HG02840 (cell line): ENCODE results near the gene FANCI.
A peak's percentile ranks its signal among the peaks of the same experiment; 100 is the strongest.

ENCODE experiments used
- ATAC-seq: cut with Tn5 transposase; IDR thresholded peaks from one replicate; pipeline ENCODE4 v1.9.1; 2021; ENCODE audit warnings: mild to moderate bottlenecking, moderate library complexity, moderate number of reproducible peaks; ENCODE audit not compliant: unreplicated experiment, low FRiP score

The FANCI gene

GRCh38 chr15:89243691-89244573 is at the start of gene FANCI:
TSS of gene FANCI (plus strand) at chr15:89243979. CDS start at chr15:89247648, 3,669 bp downstream.
- peak; percentile 86 for ATAC-seq

DNA sequence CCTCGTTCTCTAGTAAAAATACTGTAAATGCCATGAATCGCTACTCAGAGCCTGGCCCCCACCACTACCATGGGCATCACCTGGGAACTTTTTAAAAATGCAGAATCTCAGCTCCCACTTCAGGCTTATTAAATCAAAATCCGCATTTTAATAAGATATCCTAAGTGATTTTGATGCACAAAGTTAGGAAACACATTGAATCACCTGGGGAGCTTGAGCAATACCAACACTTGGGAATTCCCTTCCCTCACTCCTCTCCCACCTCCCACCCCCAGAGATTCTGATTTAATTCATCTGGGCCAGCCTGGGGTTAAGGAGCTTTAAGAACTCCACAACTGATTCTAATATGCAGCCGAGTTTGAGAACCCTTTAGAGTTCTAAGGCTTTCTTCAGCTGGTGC is 49.2 kb upstream of the FANCI start:
- no peak for ATAC-seq

DNA sequence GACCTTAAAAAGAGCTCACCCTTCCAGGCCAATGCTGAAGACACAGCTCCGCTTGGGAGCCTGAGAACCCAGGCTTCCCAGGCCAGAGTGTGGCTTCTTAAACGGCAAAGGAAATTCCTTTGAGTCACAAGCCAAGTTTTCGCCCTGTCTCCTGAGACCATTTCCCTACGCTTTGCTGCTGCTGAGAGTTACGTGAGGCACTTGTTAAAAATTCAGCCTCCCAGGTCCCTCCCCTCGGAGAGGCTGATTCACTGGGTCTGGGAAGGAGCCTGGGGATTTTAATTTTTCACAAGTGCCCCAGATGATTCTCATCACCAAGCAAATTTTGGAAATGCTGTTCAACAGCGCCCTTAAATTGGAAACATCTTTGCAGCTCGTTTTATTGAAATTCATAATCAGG is 47.9 kb upstream of the FANCI start:
- ATAC-seq: no peak

GRCh38 chr15:89196241-89196640 is 47.5 kb upstream of the FANCI start:
- ATAC-seq: no peak

- no peak for ATAC-seq
These were observed 46.8 kb upstream of the FANCI start for GRCh38 chr15:89196994-89197393.

- ATAC-seq: no peak
These were observed 46.2 kb upstream of the FANCI start for GRCh38 chr15:89197503-89197971.

GRCh38 chr15:89198196-89198595 is 45.6 kb upstream of the FANCI start:
- ATAC-seq: no peak

- ATAC-seq: no peak
These were observed 44.8 kb upstream of the FANCI start for GRCh38 chr15:89198934-89199333.

- ATAC-seq: no peak
These were observed 44.0 kb upstream of the FANCI start for GRCh38 chr15:89199746-89200145.

DNA sequence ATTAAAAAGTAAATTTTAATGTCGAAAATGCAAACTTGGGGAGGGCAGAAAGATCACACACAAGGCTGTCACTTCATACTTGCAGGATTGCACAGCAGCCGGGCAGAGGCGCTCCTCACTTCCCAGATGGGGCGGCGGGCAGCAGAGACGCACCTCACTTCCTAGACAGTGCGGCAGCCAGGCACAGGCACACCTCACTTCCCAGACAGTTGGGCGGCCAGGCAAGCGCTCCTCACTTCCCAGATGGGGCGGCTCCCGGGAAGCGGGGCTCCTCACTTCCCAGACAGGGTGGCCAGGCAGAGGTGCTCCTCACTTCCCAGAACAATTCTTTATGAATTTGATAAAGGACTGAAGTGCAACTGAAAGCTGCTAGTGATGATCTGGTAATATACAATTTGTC is 43.6 kb upstream of the FANCI start:
- no peak for ATAC-seq

GRCh38 chr15:89201465-89202005 is 42.2 kb upstream of the FANCI start:
- no peak for ATAC-seq

DNA sequence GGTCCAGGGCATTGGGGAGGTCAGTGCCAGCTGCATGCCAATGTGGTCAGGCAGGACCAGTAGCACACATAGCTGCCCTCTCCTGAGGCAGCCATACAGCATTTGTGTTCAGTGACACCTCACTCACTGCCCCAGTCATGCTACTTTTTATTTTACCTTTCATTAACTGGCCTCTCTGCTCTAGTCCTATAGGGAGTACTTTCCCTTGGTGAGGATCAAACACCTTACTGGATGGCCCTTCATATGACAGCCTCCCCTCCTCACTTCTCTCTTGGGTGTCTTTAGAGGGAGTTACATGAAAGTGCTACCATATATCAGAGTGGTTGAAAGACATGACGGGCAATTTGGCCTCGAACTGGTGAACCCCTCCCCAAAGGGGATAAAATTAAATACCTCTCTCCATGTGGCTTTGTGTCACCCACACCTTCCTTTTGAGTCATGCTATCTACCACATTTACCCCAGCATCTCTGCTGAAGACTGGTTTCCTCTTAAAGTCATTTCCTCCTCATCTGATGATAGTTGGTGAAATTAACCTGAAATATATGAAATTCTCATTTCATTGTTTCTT is 40.0 kb upstream of the FANCI start:
- ATAC-seq: no peak

GRCh38 chr15:89205991-89206585 is 37.7 kb upstream of the FANCI start:
- ATAC-seq: no peak

- ATAC-seq: peak; percentile 65
These were observed 36.9 kb upstream of the FANCI start for GRCh38 chr15:89206908-89207331.

DNA sequence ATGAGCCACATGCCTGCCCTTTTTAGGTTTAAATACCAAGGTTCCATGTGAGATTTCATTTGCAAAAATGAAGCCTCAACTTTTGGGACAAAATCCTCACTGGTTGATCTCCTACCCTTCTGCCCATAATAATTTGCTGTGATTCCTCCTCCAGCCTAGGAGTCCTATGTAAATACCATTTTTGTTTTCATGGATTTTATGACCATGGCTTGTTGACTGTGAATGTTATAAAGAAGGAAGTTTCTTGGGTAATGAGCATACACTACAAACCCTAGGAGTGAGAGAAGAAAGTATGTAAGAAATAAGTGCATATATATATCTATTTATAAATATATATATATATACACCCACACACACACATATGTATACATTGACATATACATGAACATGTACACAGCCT is 35.5 kb upstream of the FANCI start:
- ATAC-seq: no peak

DNA sequence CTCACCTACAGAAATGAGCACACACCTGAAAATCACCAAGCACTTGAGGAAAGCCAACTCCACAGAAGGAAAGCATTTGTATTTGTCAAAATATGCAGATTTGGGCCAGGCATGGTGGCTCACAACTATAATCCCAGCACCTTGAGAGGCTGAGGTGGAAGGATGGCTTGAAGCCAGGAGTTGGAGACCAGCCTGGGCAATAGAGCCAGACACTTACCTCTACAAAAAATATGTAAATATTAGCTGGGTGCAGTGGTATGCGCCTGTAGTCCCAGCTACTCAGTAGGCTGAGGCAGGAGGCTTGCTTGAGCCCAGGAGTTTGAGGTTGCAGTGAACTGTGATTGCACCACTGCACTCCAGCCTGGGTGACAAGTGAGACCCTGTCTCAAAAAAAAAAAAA is 34.7 kb upstream of the FANCI start:
- ATAC-seq: no peak

DNA sequence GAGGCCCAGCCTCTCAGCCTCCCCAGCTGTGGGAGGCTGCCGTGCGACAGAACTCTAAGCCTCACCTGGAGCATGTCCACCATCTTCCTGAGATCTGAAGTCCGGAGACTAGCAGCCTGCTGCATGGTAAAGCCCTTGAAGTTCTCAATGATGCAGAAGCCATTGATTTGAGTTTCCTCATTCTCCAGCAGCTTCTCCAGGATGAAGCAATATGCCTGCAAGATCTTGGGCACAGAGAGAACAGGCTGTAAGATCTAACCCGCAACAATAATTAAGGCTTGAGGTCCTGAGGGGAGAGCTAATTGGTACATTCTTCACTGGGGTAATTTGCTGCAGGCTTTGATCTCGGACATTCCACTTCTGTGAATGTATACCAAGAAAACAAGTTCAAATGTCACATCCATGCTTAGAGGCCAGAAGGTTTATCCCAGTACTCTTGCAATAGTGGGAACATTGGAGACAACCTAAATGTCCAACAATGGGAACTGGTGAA is 32.1 kb upstream of the FANCI start:
- ATAC-seq: no peak

- ATAC-seq: no peak
These were observed 28.2 kb upstream of the FANCI start for GRCh38 chr15:89215627-89216026.

- ATAC-seq: no peak
These were observed 26.7 kb upstream of the FANCI start for GRCh38 chr15:89217031-89217430.

DNA sequence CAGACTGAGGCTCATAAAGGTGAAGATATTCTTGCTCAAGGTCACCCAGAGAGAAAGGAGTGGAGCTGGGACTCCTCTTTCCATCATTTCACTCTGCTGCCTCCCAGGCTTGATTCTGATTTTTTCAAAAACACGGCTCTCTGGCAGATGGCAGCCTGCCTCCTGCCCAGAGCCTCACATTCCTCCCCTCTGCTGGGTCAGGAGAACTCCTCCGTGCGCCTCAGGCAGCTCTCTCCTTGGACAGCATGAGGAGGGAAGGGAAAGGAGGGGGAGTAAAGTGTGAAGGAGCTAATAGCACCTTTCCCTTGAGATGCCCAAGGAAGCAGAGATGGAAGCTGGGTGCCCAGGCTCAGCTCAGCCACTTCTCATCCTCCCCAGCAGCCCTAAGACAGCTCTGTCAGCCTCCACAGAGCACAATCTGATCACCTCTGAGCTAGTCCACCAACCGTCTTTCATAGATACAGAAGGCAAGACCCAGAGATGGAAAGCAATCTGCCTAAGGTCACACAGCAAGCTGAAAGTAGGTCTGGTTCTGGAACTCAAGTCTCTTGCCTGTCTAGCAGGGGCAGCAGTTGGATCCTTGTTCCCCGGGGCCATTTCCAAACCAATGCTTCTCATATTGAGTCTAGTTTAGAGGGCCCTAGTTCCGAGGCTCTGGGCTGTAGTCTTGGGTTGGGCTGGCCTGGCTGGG is 25.9 kb upstream of the FANCI start:
- no peak for ATAC-seq
